Right atrium auricular region (tissue), 2 donors: ENCODE measurements around the gene SLC19A1. TPM values are rescaled to one million over a fixed set of nuclear protein-coding genes. Genes with fewer than 3 reads are reported as not detected.
A peak's percentile ranks its signal among the peaks of the same experiment; 100 is the strongest.

Experiments used
- DNase-seq: peaks from one replicate; pipeline ENCODE4 v3.0.0-alpha.2; 2019; ENCODE audit warnings: low spot score
- H3K27ac ChIP-seq, 2 donors: fragments of 200-600 bp; sonication (generic); 1 replicate in 1 of 2; 2 replicates in 1 of 2; pipeline ENCODE4 v1.5.1; 2016 to 2019
- H3K27me3 ChIP-seq, 2 donors: fragments of 200-600 bp; sonication (generic); one replicate each; pipeline versions ENCODE4 v1.5.1 to v1.6.0; 2017 to 2019
- H3K36me3 ChIP-seq: fragments of 200-600 bp; sonication (generic); one replicate; pipeline ENCODE4 v1.5.1; 2016
- H3K4me1 ChIP-seq, 2 donors: fragments of 200-600 bp; sonication (generic); one replicate each; pipeline versions ENCODE4 v1.5.1 to v1.6.0; 2017 to 2019
- H3K4me3 ChIP-seq, 2 donors: fragments of 200-600 bp; sonication (generic); 1 replicate in 1 of 2; 2 replicates in 1 of 2; pipeline ENCODE4 v1.5.1; 2017 to 2019; ENCODE audit warnings: mild to moderate bottlenecking in 1 of 2, moderate library complexity in 1 of 2
- H3K9me3 ChIP-seq, 2 donors: fragments of 200-600 bp; sonication (generic); one replicate each; pipeline ENCODE4 v1.5.1; 2019
- total RNA-seq, 2 donors: library from RNA; depleted of rRNA; stranded (reverse); fragments of >200 nt; gene quantifications; one replicate each; pipeline ENCODE4 v1.1.0, GENCODE V29; 2016
- TF ChIP-seq, protein P1 (sequence below), 2 donors: fragments of 200-600 bp; sonication (generic); IDR thresholded peaks; one replicate each; pipeline ENCODE4 v1.5.1; 2019; ENCODE audit warnings: antibody characterized with exemption in 2 of 2

The SLC19A1 gene
- total RNA-seq, 2 donors from 2014 or later, result 2.2 to 5.3 TPM

- peak overlapping the region in 1 of 2 donors; percentile 27 for H3K27ac ChIP-seq
These were observed 63.2 kb downstream of the SLC19A1 start for GRCh38 chr21:45478816-45479669.

DNA sequence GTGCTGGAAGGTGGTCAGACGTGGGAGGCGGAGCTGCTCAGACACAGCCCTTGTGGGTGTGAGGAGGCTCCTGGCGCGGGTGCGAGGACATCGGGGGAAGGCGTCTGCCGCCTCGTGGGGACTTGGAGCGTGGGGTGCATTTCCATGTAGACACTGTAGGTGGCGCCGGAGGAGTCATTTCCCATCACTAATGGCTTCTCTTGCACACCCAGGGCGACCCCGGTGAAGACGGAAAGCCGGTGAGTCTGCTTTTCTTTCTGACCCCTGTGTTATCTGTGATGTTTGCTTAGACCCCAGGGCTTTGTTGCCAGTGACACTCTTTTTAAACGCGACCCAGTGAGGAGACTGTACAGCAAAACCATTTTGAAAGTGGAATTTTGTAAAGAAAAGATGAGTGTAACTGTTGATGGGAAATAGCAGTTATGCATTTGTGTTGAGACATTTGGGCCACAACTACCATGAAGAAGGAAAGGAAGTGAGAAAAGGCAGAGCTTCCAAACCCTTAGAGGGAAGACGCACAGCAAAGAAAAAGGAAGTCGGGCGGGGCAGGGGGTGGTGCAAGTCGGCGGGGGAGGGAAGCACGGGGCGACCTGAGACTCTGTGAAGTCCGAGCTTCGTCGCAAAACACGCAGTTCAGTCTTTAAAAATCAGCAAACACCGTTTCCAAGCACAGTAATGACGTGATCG, 64.0 kb downstream of the SLC19A1 start:
- Histone ChIP-seq H3K4me3 (peak overlapping the region in 1 of 2 donors; percentile 10), H3K27ac (peak overlapping the region; percentile 27 to 29), H3K27me3 (no peaks in the 10 kb centered on the region), H3K4me1 (peaks cover 0 to 11% of the 10 kb centered on the region in 2 donors), H3K9me3 (no peaks in the 10 kb centered on the region), H3K36me3 (peaks cover 52% of the 10 kb centered on the region)
- TF ChIP-seq, protein P1, sequence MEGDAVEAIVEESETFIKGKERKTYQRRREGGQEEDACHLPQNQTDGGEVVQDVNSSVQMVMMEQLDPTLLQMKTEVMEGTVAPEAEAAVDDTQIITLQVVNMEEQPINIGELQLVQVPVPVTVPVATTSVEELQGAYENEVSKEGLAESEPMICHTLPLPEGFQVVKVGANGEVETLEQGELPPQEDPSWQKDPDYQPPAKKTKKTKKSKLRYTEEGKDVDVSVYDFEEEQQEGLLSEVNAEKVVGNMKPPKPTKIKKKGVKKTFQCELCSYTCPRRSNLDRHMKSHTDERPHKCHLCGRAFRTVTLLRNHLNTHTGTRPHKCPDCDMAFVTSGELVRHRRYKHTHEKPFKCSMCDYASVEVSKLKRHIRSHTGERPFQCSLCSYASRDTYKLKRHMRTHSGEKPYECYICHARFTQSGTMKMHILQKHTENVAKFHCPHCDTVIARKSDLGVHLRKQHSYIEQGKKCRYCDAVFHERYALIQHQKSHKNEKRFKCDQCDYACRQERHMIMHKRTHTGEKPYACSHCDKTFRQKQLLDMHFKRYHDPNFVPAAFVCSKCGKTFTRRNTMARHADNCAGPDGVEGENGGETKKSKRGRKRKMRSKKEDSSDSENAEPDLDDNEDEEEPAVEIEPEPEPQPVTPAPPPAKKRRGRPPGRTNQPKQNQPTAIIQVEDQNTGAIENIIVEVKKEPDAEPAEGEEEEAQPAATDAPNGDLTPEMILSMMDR (IDR thresholded peaks at IDR 0.05), result peak; percentile 65 to 87
- DNase-seq, result peak; percentile 78

More at GRCh38 chr21:45478816-45479669, 63.2 kb downstream of the SLC19A1 start:
- Histone ChIP-seq H3K4me1 (peaks cover 0 to 11% of the 10 kb centered on the region in 2 donors), H3K36me3 (peaks cover 56% of the 10 kb centered on the region), H3K27me3 (no peaks in the 10 kb centered on the region), H3K9me3 (no peaks in the 10 kb centered on the region), H3K4me3 (no peak overlapping the region)
- DNase-seq, result no peak
- TF ChIP-seq, protein P1 (IDR thresholded peaks at IDR 0.05), result no peak

GRCh38 chr21:45477176-45478114, 64.8 kb downstream of the SLC19A1 start:
- DNase-seq, result no peak
- Histone ChIP-seq H3K4me3 (peak overlapping the region in 1 of 2 donors; percentile 10), H3K36me3 (peaks cover 45% of the 10 kb centered on the region), H3K9me3 (no peaks in the 10 kb centered on the region), H3K27me3 (no peaks in the 10 kb centered on the region), H3K27ac (peak overlapping the region; percentile 27 to 29), H3K4me1 (peaks cover 0 to 17% of the 10 kb centered on the region in 2 donors)
- TF ChIP-seq, protein P1 (IDR thresholded peaks at IDR 0.05), result no peak

- Histone ChIP-seq H3K4me1 (peaks cover 0 to 26% of the 10 kb centered on the region in 2 donors), H3K9me3 (no peaks in the 10 kb centered on the region), H3K4me3 (no peak overlapping the region), H3K27ac (no peak overlapping the region), H3K27me3 (no peaks in the 10 kb centered on the region), H3K36me3 (peaks cover 40% of the 10 kb centered on the region)
- no peak for DNase-seq
- TF ChIP-seq, protein P1 (IDR thresholded peaks at IDR 0.05), result no peak
These were observed 65.7 kb downstream of the SLC19A1 start for GRCh38 chr21:45476582-45476981.
